CD4-positive, alpha-beta T cell (primary cell): ENCODE data around the gene MAML2. TPM values are rescaled to one million over a fixed set of nuclear protein-coding genes. Genes with fewer than 3 reads are reported as not detected.

Experiments used
- ATAC-seq: fragments of 200-7000 bp; cut with Tn5 transposase; one replicate; pipeline ENCODE4 v1.10.0; 2022; ENCODE audit warnings: mild to moderate bottlenecking; ENCODE audit not compliant: poor library complexity
- CTCF ChIA-PET: fragments of 350-600 bp; sonication (Branson Sonifier 250); formaldehyde crosslinking; loops from one replicate; lab custom pipeline; 2021; ENCODE audit warnings: antibody characterized with exemption, inconsistent platforms; lab: Charles Lee
- POLR2A ChIA-PET: fragments of 350-600 bp; sonication (Branson Sonifier 250); formaldehyde crosslinking; loops from one replicate; lab custom pipeline; 2021; ENCODE audit warnings: antibody characterized with exemption, inconsistent platforms; lab: Charles Lee
- DNase-seq, 14 experiments: peaks; one replicate each; pipeline ENCODE4 v3.0.0-alpha.2; 2013 to 2020; ENCODE audit warnings: mixed read lengths in 2 of 14
- H3K27ac ChIP-seq, 2 donors: one replicate each; pipeline versions ENCODE4 v1.5.1 to v1.7.0; 2013; ENCODE audit warnings: low read length in 2 of 2, low read depth in 1 of 2, mild to moderate bottlenecking in 1 of 2
- H3K27me3 ChIP-seq, 2 experiments: 1 replicate in 1 of 2; 2 replicates in 1 of 2; pipeline versions ENCODE4 v1.6.1 to v1.7.0; 2013; ENCODE audit warnings: low read length in 2 of 2, control low read depth in 1 of 2, mild to moderate bottlenecking in 1 of 2, moderate library complexity in 1 of 2; ENCODE audit not compliant: insufficient read depth in 2 of 2, control insufficient read depth in 1 of 2
- H3K36me3 ChIP-seq: one replicate; pipeline ENCODE4 v1.6.1; 2013; ENCODE audit warnings: low read length, control low read depth; ENCODE audit not compliant: insufficient read depth
- H3K4me1 ChIP-seq: one replicate; pipeline ENCODE4 v1.6.1; 2013; ENCODE audit warnings: low read length, control low read depth; ENCODE audit not compliant: insufficient read depth
- H3K4me3 ChIP-seq: one replicate; pipeline ENCODE4 v1.5.1; 2013; ENCODE audit warnings: mild to moderate bottlenecking, low read length, moderate library complexity
- H3K9me3 ChIP-seq, 2 experiments: 1 replicate in 1 of 2; 2 replicates in 1 of 2; pipeline versions ENCODE4 v1.6.1 to v1.7.0; 2013; ENCODE audit warnings: low read length in 2 of 2, mild to moderate bottlenecking in 2 of 2, control low read depth in 1 of 2, moderate library complexity in 1 of 2; ENCODE audit not compliant: control insufficient read depth in 1 of 2, insufficient read depth in 1 of 2
- H3K27ac Mint-ChIP-seq: one replicate; pipeline ENCODE4 v1.8.0; 2020; ENCODE audit warnings: mixed read lengths
- H3K27me3 Mint-ChIP-seq: one replicate; pipeline ENCODE4 v1.8.0; 2021; ENCODE audit warnings: mixed read lengths
- H3K36me3 Mint-ChIP-seq: one replicate; pipeline ENCODE4 v1.8.0; 2021; ENCODE audit warnings: low read depth, mixed read lengths
- H3K4me1 Mint-ChIP-seq: one replicate; pipeline ENCODE4 v1.8.0; 2021; ENCODE audit warnings: low read depth, mixed read lengths
- H3K4me3 Mint-ChIP-seq: one replicate; pipeline ENCODE4 v1.8.0; 2020; ENCODE audit warnings: mild to moderate bottlenecking, mixed read lengths
- H3K9me3 Mint-ChIP-seq: one replicate; pipeline ENCODE4 v1.8.0; 2020; ENCODE audit warnings: mixed read lengths
- intact Hi-C, 2 experiments: fragments of 100-400 bp; cut with DNase I in 1 of 2; cut with micrococcal nuclease in 1 of 2; formaldehyde crosslinking; loops; one replicate each; pipeline versions ENCODE4 v1.15.1 to v1.9.0; 2023 to 2025; cut with DNase I, micrococcal nuclease
- total RNA-seq, 174 experiments: library from RNA in 2 of 174; stranded (reverse) in 2 of 174; gene quantifications; one replicate each; pipeline ENCODE4 v1.2.3 and lab custom pipeline; 2021 to 2026
- TF ChIP-seq, protein P1 (sequence below): fragments of 200-600 bp; IDR thresholded peaks from one replicate; pipeline ENCODE4 v1.8.0; 2022; ENCODE audit warnings: antibody characterized with exemption, mild to moderate bottlenecking

Gene MAML2
- total RNA-seq, 2 experiments from 2014 or later, result 58.8 to 59.8 TPM

DNA sequence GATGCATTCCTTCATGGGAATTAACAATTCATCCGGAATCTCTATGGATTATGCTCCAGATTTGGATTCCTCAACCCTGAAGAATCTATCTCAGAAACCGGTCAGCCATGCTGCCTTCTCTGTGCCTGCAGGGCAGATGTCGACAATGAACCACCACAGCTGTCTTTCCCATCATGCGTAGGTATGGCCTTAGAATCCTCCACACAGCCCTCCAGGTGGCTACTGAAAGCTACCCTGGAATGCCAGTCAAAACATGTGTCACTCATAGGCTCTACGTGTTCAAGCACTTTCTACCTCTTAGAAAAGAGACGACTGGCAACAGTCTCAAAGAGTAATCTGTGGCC is 19.4 kb downstream of the MAML2 start:
- Histone ChIP-seq H3K27ac (no peak overlapping the region), H3K9me3 (no peaks in the 10 kb centered on the region), H3K4me3 (no peak overlapping the region), H3K36me3 (no peaks in the 10 kb centered on the region), H3K4me1 (peaks cover 6% of the 10 kb centered on the region), H3K27me3 (no peaks in the 10 kb centered on the region)
- peaks cover 88% of the 10 kb centered on the region for H3K4me1 Mint-ChIP-seq
- peak overlapping the region; percentile 60 for H3K27ac Mint-ChIP-seq
- no peak overlapping the region for H3K4me3 Mint-ChIP-seq
- H3K27me3 Mint-ChIP-seq, result no peaks in the 10 kb centered on the region
- ATAC-seq, result no peak
- TF ChIP-seq, protein P1, sequence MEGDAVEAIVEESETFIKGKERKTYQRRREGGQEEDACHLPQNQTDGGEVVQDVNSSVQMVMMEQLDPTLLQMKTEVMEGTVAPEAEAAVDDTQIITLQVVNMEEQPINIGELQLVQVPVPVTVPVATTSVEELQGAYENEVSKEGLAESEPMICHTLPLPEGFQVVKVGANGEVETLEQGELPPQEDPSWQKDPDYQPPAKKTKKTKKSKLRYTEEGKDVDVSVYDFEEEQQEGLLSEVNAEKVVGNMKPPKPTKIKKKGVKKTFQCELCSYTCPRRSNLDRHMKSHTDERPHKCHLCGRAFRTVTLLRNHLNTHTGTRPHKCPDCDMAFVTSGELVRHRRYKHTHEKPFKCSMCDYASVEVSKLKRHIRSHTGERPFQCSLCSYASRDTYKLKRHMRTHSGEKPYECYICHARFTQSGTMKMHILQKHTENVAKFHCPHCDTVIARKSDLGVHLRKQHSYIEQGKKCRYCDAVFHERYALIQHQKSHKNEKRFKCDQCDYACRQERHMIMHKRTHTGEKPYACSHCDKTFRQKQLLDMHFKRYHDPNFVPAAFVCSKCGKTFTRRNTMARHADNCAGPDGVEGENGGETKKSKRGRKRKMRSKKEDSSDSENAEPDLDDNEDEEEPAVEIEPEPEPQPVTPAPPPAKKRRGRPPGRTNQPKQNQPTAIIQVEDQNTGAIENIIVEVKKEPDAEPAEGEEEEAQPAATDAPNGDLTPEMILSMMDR, result no peak
- ChIA-PET POLR2A (interaction anchor here (1.7 kb wide), 1 partner anchor 15 kb away, joined by 5 read pairs; no protein-coding TSS in a partner anchor), CTCF (interaction anchor here (1.2 kb wide), 1 partner anchor 20 kb away, joined by 6 read pairs; the partner anchor contains the start of gene MAML2)
- no peaks in the 10 kb centered on the region for H3K9me3 Mint-ChIP-seq
- intact Hi-C loops, result no loop called here
- H3K36me3 Mint-ChIP-seq, result peaks cover 77% of the 10 kb centered on the region
- no peak for DNase-seq

DNA sequence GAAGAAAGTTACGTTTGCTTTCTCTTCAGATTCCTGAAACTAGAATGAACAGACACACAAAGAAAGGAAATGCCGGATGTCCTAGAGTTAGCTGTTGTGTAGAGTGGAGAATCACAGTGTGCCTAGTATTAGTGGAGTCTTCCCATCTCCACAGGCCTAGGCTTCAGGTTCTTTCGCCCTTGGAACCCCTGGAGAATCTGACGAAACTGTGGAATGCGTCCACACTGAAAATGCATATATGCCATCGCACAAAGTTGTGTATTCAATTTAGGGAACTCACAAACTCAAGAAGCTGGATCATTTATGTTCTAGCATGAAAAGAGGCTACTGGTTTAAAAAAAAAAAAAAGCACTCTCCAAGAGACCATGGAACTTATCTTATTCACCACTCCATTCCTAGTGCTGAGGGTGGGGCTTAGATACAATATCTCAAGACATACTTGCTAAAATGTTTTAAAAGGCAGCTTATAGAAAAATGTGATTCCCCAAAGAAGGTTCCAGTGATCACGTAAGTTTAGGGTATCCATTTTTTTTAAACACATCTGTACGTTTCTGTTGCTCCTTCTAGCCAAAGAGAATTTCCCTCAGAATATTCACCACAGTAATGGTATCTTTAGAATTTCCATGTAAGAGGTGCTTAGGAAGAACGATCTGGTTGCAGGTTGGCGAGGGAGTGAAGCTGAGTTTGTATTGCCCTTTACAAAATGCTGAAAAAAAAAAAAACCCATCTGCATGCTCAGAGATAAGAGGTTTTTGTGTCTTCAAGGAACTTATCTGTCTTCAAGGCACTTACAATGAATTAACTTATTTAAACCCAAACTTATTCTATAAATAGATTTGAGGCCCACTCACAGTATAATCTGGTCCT is 20.0 kb downstream of the MAML2 start:
- ChIA-PET CTCF (interaction anchor here (1.2 kb wide), 1 partner anchor 20 kb away, joined by 6 read pairs; the partner anchor contains the start of gene MAML2), POLR2A (no interaction called here)
- no peak overlapping the region for H3K4me3 Mint-ChIP-seq
- Histone ChIP-seq H3K27me3 (no peaks in the 10 kb centered on the region), H3K27ac (no peak overlapping the region), H3K36me3 (no peaks in the 10 kb centered on the region), H3K4me3 (no peak overlapping the region), H3K9me3 (no peaks in the 10 kb centered on the region), H3K4me1 (peaks cover 6% of the 10 kb centered on the region)
- TF ChIP-seq, protein P1, result no peak
- intact Hi-C loops, result no loop called here
- no peaks in the 10 kb centered on the region for H3K27me3 Mint-ChIP-seq
- peaks cover 78% of the 10 kb centered on the region for H3K36me3 Mint-ChIP-seq
- H3K4me1 Mint-ChIP-seq, result peaks cover 89% of the 10 kb centered on the region
- ATAC-seq (no peak), DNase-seq (no peak)
- no peaks in the 10 kb centered on the region for H3K9me3 Mint-ChIP-seq
- peak overlapping the region; percentile 60 for H3K27ac Mint-ChIP-seq

DNA sequence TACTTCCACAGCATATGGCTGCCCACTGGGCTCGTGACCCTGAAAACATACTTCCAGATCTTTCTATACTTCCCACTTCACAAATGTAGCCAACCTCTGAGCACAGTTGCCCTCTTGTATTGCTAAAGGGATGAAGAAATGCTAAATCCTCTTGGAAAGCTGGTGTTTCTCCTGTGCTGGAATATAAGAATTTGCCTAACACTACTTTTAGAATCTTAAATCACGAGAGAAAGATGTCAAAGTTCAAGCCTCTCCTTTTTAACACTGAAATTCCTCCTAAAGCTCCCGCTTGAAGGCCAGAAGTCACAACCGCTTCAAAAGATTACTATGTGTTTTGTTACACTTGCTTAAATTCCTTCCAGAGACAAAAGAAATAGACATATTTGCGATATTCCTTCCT is 21.9 kb downstream of the MAML2 start:
- POLR2A ChIA-PET, result interaction anchor here (0.9 kb wide), 1 partner anchor 56 kb away, joined by 3 read pairs; no protein-coding TSS in a partner anchor
- Histone ChIP-seq H3K27ac (no peak overlapping the region), H3K4me1 (peaks cover 20% of the 10 kb centered on the region), H3K4me3 (no peak overlapping the region), H3K36me3 (peaks cover 11% of the 10 kb centered on the region), H3K9me3 (no peaks in the 10 kb centered on the region), H3K27me3 (no peaks in the 10 kb centered on the region)
- intact Hi-C loops, result no loop called here
- Mint-ChIP-seq H3K27me3 (no peaks in the 10 kb centered on the region), H3K4me1 (peaks cover 100% of the 10 kb centered on the region), H3K9me3 (no peaks in the 10 kb centered on the region), H3K27ac (peak overlapping the region; percentile 60), H3K4me3 (no peak overlapping the region), H3K36me3 (peaks cover 90% of the 10 kb centered on the region)
- CTCF ChIA-PET, result interaction anchor here (0.6 kb wide), 2 partner anchors 22 to 39 kb away, joined by 3 read pairs; no protein-coding TSS in a partner anchor
- TF ChIP-seq, protein P1, result no peak
- DNase-seq (no peak), ATAC-seq (no peak)
